Lower lobe of right lung (tissue), 2 donors: ENCODE data around the gene CNIH3. TPM values are rescaled to one million over a fixed set of nuclear protein-coding genes. Genes with fewer than 3 reads are reported as not detected.
"Not testable (repeated sequence)": the region's sequence is repeated elsewhere in the genome, so short reads cannot be mapped to it uniquely, and the experiment has no call there.

Experiments used
- ATAC-seq, 2 donors: fragments of 200-7000 bp; cut with Tn5 transposase; one replicate each; pipeline ENCODE4 v1.9.1; 2020 to 2022; ENCODE audit warnings: mild to moderate bottlenecking in 2 of 2, moderate library complexity in 2 of 2
- DNase-seq: peaks from one replicate; pipeline ENCODE4 v3.0.0-alpha.2; 2020
- H3K27ac ChIP-seq: fragments of 200-600 bp; one replicate; pipeline ENCODE4 v1.8.0; 2022
- H3K27me3 ChIP-seq: fragments of 200-600 bp; one replicate; pipeline ENCODE4 v1.8.0; 2022; ENCODE audit warnings: low read depth
- H3K36me3 ChIP-seq: fragments of 200-600 bp; one replicate; pipeline ENCODE4 v1.8.0; 2022; ENCODE audit warnings: mild to moderate bottlenecking
- H3K4me1 ChIP-seq: fragments of 200-600 bp; one replicate; pipeline ENCODE4 v1.8.0; 2022
- H3K4me3 ChIP-seq: fragments of 200-600 bp; one replicate; pipeline ENCODE4 v1.8.0; 2022; ENCODE audit warnings: mild to moderate bottlenecking
- H3K9me3 ChIP-seq: fragments of 200-600 bp; one replicate; pipeline ENCODE4 v1.8.0; 2022
- intact Hi-C: fragments of 100-400 bp; cut with DNase I; formaldehyde crosslinking; loops from one replicate; pipeline ENCODE4 v1.11.0; 2022
- long read RNA-seq: library from polyadenylated mRNA; unstranded; transcript quantifications from one replicate; pipeline ENCODE4 v2.0.0, GENCODE V29; 2021
- total RNA-seq: library from RNA; stranded (reverse); fragmentation: NEBNext Ultra II Directional; extraction: Animal tissue kit (Norgen Biotek cat#: 25700); gene quantifications from one replicate; pipeline ENCODE4 v1.2.1, GENCODE V29; 2021
- TF ChIP-seq, protein P1 (sequence below): fragments of 200-600 bp; IDR thresholded peaks from one replicate; pipeline ENCODE4 v1.8.0; 2022; ENCODE audit warnings: antibody characterized with exemption, mild to moderate bottlenecking
- donor health status: DM: no; HTN: yes; CAD: no; lungs with severe emphysema.

Gene CNIH3
- total RNA-seq: 2.1 TPM
- long read RNA-seq, partial matches to known transcripts: 0 of 1 reads
- long read RNA-seq, other reads (novel, unspliced or antisense): 1 of 1 reads

DNA sequence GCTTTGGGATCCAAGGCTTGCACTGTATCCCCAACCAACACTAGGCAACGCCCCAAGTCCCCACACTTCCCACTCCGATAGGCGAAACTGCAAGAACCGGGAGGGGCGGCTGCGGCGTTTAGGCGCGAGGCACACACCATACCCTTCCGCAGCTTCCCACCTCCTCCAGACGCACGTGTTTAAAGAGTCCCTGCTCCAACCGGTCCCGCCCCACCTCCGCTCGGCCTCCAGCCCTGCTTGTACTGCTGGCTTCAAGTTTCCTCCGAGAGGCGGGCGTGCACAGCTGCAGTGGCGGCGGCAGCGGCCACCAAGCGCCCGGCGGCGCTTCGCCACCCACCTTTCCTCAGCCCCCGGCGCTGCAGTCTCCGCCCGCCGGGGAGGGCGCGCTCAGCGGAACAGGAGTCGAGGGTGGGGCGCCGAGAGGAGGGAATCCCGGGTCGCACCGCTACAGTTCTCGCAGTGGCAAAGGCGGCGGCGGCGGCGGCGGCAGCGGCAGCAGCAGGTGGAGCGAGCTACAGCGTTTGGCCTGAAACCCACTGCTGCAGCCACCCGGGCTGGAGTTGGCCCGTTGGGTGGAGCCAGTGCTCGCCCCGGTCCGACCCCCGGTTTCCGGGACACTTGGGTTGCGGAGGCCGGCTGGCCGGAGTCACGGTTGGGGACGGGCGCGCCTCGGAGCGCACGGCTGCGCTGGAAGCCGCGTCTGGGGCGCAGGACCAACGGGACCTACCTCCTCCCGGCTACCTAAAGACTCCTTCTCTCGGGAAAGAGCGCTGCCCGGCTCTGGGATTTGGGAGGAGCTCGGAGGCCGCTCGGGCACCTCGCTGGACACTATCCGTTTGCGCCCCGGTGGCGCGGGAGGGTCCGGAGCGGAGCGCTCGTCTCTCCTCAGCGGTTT, at the start of gene CNIH3:
CNIH3 (plus strand) TSS at position 457 of the 895 bp plus-strand sequence. CDS start 858 bp downstream, outside the sequence.
- intact Hi-C loops: no loop called here
- Histone ChIP-seq H3K27me3 (peaks cover 52% of the 10 kb centered on the region), H3K9me3 (no peaks in the 10 kb centered on the region), H3K27ac (no peak within 1 kb of the TSS), H3K4me3 (peak within 1 kb of the TSS; percentile 54), H3K4me1 (peaks cover 20% of the 10 kb centered on the region), H3K36me3 (no peaks in the 10 kb centered on the region)
- TF ChIP-seq, protein P1, sequence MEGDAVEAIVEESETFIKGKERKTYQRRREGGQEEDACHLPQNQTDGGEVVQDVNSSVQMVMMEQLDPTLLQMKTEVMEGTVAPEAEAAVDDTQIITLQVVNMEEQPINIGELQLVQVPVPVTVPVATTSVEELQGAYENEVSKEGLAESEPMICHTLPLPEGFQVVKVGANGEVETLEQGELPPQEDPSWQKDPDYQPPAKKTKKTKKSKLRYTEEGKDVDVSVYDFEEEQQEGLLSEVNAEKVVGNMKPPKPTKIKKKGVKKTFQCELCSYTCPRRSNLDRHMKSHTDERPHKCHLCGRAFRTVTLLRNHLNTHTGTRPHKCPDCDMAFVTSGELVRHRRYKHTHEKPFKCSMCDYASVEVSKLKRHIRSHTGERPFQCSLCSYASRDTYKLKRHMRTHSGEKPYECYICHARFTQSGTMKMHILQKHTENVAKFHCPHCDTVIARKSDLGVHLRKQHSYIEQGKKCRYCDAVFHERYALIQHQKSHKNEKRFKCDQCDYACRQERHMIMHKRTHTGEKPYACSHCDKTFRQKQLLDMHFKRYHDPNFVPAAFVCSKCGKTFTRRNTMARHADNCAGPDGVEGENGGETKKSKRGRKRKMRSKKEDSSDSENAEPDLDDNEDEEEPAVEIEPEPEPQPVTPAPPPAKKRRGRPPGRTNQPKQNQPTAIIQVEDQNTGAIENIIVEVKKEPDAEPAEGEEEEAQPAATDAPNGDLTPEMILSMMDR: no peak
- no peak for DNase-seq
- ATAC-seq: peak; percentile 24 to 53

DNA sequence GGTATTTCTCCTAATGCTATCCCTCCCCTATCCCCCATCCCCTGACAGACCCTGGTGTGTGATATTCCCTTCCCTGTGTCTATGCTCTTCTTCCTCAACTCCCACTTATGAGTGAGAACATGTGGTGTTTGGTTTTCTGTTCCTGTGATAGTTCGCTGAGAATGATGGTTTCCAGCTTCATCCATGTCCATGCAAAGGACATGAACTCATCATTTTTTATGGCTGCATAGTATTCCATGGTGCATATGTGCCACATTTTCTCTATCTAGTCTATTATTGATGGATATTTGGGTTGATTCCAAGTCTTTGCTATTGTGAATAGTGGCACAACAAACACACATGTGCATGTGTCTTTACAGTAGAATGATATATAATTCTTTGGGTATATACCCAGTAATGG, 49.6 kb upstream of the CNIH3 start:
- DNase-seq, H3K36me3 ChIP-seq, H3K4me3 ChIP-seq, intact Hi-C loops, H3K4me1 ChIP-seq, H3K27me3 ChIP-seq, H3K27ac ChIP-seq, H3K9me3 ChIP-seq, ATAC-seq: not testable (repeated sequence)

DNA sequence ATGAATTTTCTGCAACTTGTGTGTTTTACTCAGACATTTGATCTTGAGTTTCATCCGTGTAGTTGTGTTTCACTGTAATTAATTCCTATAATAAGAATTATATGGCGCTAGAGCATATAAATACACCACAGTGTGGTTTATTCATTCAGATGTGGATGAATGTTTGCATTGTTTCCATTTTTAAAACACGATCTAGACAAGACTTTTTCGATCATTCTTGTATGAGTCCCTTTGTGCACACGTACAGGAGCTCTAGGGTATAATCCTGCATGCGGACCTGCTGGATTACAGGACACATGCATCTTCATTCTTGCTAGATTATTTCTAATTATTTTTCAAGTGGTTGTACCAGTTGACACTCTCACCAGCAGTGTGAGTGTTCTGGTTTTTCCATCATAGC, 46.8 kb upstream of the CNIH3 start:
- Histone ChIP-seq H3K4me1 (no peaks in the 10 kb centered on the region), H3K9me3 (no peaks in the 10 kb centered on the region), H3K36me3 (no peaks in the 10 kb centered on the region), H3K27me3 (no peaks in the 10 kb centered on the region), H3K27ac (no peak overlapping the region), H3K4me3 (no peak overlapping the region)
- intact Hi-C loops: no loop called here
- TF ChIP-seq, protein P1: no peak
- DNase-seq (no peak), ATAC-seq (no peak)

DNA sequence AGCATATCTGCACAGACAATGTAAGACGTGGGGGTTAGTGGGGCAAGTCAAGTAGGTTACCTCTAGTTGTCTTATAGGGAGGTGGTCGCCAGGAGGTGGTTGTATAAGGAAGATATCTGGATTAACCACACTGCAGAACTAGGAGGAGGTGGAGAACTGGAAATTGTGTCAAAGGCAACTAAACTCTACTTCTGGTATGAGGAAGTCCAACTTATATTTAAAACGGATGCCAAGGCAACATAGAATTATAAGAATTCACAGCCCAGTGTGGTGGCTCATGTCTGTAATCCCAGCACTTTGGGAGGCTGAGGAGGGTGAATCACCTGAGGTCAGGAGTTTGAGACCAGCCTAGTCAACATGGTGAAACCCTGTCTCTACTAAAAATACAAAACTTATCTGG, 44.1 kb upstream of the CNIH3 start:
- H3K27me3 ChIP-seq, H3K4me1 ChIP-seq, H3K9me3 ChIP-seq, H3K27ac ChIP-seq, DNase-seq, H3K4me3 ChIP-seq, H3K36me3 ChIP-seq, intact Hi-C loops: not testable (repeated sequence)
- peak in 1 of 2 donors; percentile 41 for ATAC-seq

DNA sequence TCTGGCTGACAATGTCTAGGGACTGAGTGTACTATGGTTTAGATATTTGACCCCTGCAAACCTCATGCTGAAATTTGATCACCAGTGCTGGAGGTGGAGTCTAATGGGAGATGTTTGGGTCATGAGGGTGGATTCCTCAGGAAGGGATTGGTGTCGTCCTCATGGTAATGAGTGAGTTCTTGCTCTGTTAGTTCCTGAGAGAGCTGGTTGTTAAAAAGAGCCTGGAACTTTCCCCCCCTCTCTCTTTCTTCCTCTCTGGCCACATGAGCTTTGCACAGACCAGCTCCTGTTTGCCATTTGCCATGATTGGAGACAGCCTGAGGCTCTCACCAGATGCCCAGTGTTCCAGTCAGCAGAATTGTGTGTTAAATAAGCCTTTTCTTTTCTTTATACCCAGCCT, 36.6 kb upstream of the CNIH3 start:
- Histone ChIP-seq H3K4me3 (no peak overlapping the region), H3K36me3 (no peaks in the 10 kb centered on the region), H3K27me3 (no peaks in the 10 kb centered on the region), H3K9me3 (peaks cover 10% of the 10 kb centered on the region), H3K27ac (no peak overlapping the region), H3K4me1 (no peaks in the 10 kb centered on the region)
- DNase-seq (no peak), ATAC-seq (no peak)
- TF ChIP-seq, protein P1: no peak
- intact Hi-C loops: no loop called here

DNA sequence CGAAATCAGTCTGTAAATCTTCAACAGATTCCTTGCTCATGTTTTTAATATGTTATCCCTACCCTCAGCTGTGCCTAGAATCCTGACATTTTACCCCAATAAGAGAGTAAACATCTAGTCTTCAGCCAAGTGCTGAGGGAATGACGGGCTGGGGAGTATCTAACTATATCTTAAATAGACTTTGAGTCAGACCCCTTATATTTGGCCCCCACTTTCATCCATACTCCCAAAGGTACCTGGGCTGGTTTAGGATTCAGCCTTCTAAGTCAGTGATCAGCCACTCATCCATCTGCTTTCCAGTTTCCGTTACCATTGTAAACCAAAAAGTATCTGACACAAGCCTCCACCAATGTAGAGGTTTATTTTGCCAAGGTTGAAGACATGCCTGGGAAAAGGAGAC, 36.1 kb upstream of the CNIH3 start:
- peaks cover 10% of the 10 kb centered on the region for H3K9me3 ChIP-seq
- DNase-seq (no peak), ATAC-seq (no peak)
- H3K4me1 ChIP-seq: no peaks in the 10 kb centered on the region
- TF ChIP-seq, protein P1: no peak
- H3K36me3 ChIP-seq: no peaks in the 10 kb centered on the region
- no peaks in the 10 kb centered on the region for H3K27me3 ChIP-seq
- no peak overlapping the region for H3K4me3 ChIP-seq
- intact Hi-C loops: no loop called here
- H3K27ac ChIP-seq: no peak overlapping the region
